HUES6 (cell line): ENCODE measurements around the gene KRTAP5-1.

Source experiments
- H3K27ac ChIP-seq: 2 replicates; pipeline ENCODE4 v1.7.0; 2013; ENCODE audit warnings: low read depth, mild to moderate bottlenecking, low read length, inconsistent platforms
- H3K27me3 ChIP-seq: 2 replicates; pipeline ENCODE4 v1.6.1; 2013; ENCODE audit warnings: low read length; ENCODE audit not compliant: control insufficient read depth, insufficient read depth
- H3K36me3 ChIP-seq: 2 replicates; pipeline ENCODE4 v1.6.1; 2013; ENCODE audit warnings: low read length; ENCODE audit not compliant: control insufficient read depth, insufficient read depth
- H3K4me1 ChIP-seq: 2 replicates; pipeline ENCODE4 v1.6.1; 2013; ENCODE audit warnings: low read length; ENCODE audit not compliant: control insufficient read depth, insufficient read depth
- H3K4me3 ChIP-seq: 2 replicates; pipeline ENCODE4 v1.5.1; 2013; ENCODE audit warnings: low read depth, low read length
- H3K9ac ChIP-seq: one replicate; pipeline ENCODE4 v1.6.1; 2013; ENCODE audit warnings: mild to moderate bottlenecking, low read length
- H3K9me3 ChIP-seq: 2 replicates; pipeline ENCODE4 v1.6.1; 2013; ENCODE audit warnings: low read depth, low read length; ENCODE audit not compliant: control insufficient read depth, insufficient read depth

Gene KRTAP5-1

GRCh38 chr11:1570896-1571759, 14.0 kb downstream of the KRTAP5-1 start:
- Histone ChIP-seq H3K9me3 (no peaks in the 10 kb centered on the region), H3K27me3 (peaks cover 68% of the 10 kb centered on the region), H3K36me3 (no peaks in the 10 kb centered on the region), H3K27ac (no peak overlapping the region; the same call in 1 of the 2 replicates), H3K9ac (peak overlapping the region; percentile 36), H3K4me1 (peaks cover 31% of the 10 kb centered on the region), H3K4me3 (peak overlapping the region; percentile 61)

GRCh38 chr11:1570531-1570895, 14.6 kb downstream of the KRTAP5-1 start:
- Histone ChIP-seq H3K4me1 (peaks cover 31% of the 10 kb centered on the region), H3K36me3 (no peaks in the 10 kb centered on the region), H3K27me3 (peaks cover 64% of the 10 kb centered on the region), H3K4me3 (peak overlapping the region; percentile 61; the same call in 1 of the 2 replicates), H3K9ac (no peak overlapping the region), H3K27ac (no peak overlapping the region), H3K9me3 (no peaks in the 10 kb centered on the region)

GRCh38 chr11:1570001-1570453, 15.1 kb downstream of the KRTAP5-1 start:
- no peak overlapping the region for H3K4me3 ChIP-seq
- H3K9ac ChIP-seq, result no peak overlapping the region
- H3K9me3 ChIP-seq, result no peaks in the 10 kb centered on the region
- no peaks in the 10 kb centered on the region for H3K36me3 ChIP-seq
- no peak overlapping the region for H3K27ac ChIP-seq
- H3K27me3 ChIP-seq, result peaks cover 64% of the 10 kb centered on the region
- H3K4me1 ChIP-seq, result peaks cover 33% of the 10 kb centered on the region

GRCh38 chr11:1569251-1569780, 15.8 kb downstream of the KRTAP5-1 start:
- Histone ChIP-seq H3K27me3 (peaks cover 58% of the 10 kb centered on the region), H3K36me3 (no peaks in the 10 kb centered on the region), H3K27ac (no peak overlapping the region), H3K4me1 (peaks cover 39% of the 10 kb centered on the region), H3K4me3 (no peak overlapping the region), H3K9ac (no peak overlapping the region), H3K9me3 (no peaks in the 10 kb centered on the region)

- Histone ChIP-seq H3K4me1 (peaks cover 44% of the 10 kb centered on the region), H3K27ac (no peak overlapping the region), H3K36me3 (no peaks in the 10 kb centered on the region), H3K4me3 (peak overlapping the region; percentile 12; the same call in 1 of the 2 replicates), H3K9me3 (no peaks in the 10 kb centered on the region), H3K27me3 (peaks cover 50% of the 10 kb centered on the region), H3K9ac (no peak overlapping the region)
Measured at GRCh38 chr11:1568441-1568911, 16.6 kb downstream of the KRTAP5-1 start.

- no peaks in the 10 kb centered on the region for H3K9me3 ChIP-seq
- H3K27me3 ChIP-seq, result peaks cover 42% of the 10 kb centered on the region
Measured at GRCh38 chr11:1567721-1568100, 17.4 kb downstream of the KRTAP5-1 start.

GRCh38 chr11:1567052-1567720, 17.9 kb downstream of the KRTAP5-1 start:
- H3K9me3 ChIP-seq, result no peaks in the 10 kb centered on the region
- peaks cover 40% of the 10 kb centered on the region for H3K4me1 ChIP-seq
- H3K36me3 ChIP-seq, result peaks cover 3% of the 10 kb centered on the region; the same call in 1 of the 2 replicates
- no peak overlapping the region for H3K9ac ChIP-seq
- H3K27me3 ChIP-seq, result peaks cover 38% of the 10 kb centered on the region
- no peak overlapping the region for H3K4me3 ChIP-seq
- H3K27ac ChIP-seq, result no peak overlapping the region

More at GRCh38 chr11:1567721-1568100, 17.4 kb downstream of the KRTAP5-1 start:
- Histone ChIP-seq H3K36me3 (no peaks in the 10 kb centered on the region), H3K9ac (no peak overlapping the region), H3K4me3 (no peak overlapping the region), H3K4me1 (peaks cover 40% of the 10 kb centered on the region), H3K27ac (no peak overlapping the region)

GRCh38 chr11:1566381-1567051, 18.6 kb downstream of the KRTAP5-1 start:
- H3K27ac ChIP-seq, result no peak overlapping the region
- H3K4me1 ChIP-seq, result peaks cover 40% of the 10 kb centered on the region
- no peak overlapping the region for H3K4me3 ChIP-seq
- H3K9ac ChIP-seq, result no peak overlapping the region
- H3K27me3 ChIP-seq, result peaks cover 38% of the 10 kb centered on the region
- peaks cover 4% of the 10 kb centered on the region; the same call in 1 of the 2 replicates for H3K36me3 ChIP-seq
- no peaks in the 10 kb centered on the region for H3K9me3 ChIP-seq

GRCh38 chr11:1565904-1566247, 19.2 kb downstream of the KRTAP5-1 start:
- no peak overlapping the region for H3K4me3 ChIP-seq
- H3K36me3 ChIP-seq, result peaks cover 4% of the 10 kb centered on the region; the same call in 1 of the 2 replicates
- H3K9ac ChIP-seq, result no peak overlapping the region
- H3K27me3 ChIP-seq, result peaks cover 32% of the 10 kb centered on the region
- peaks cover 40% of the 10 kb centered on the region for H3K4me1 ChIP-seq
- H3K27ac ChIP-seq, result no peak overlapping the region
- no peaks in the 10 kb centered on the region for H3K9me3 ChIP-seq

- peaks cover 4% of the 10 kb centered on the region; the same call in 1 of the 2 replicates for H3K36me3 ChIP-seq
- peaks cover 40% of the 10 kb centered on the region for H3K4me1 ChIP-seq
- H3K27ac ChIP-seq, result no peak overlapping the region
- no peak overlapping the region for H3K9ac ChIP-seq
- no peak overlapping the region for H3K4me3 ChIP-seq
- peaks cover 32% of the 10 kb centered on the region for H3K27me3 ChIP-seq
- no peaks in the 10 kb centered on the region for H3K9me3 ChIP-seq
Measured at GRCh38 chr11:1565173-1565903, 19.7 kb downstream of the KRTAP5-1 start.
